Subcutaneous abdominal adipose tissue (tissue), 5 donors: Measurements from ENCODE around the gene BIRC3.

Experiments used
- H3K27ac ChIP-seq: one replicate; pipeline ENCODE4 v1.7.0; 2013; ENCODE audit warnings: low read depth, mild to moderate bottlenecking, inconsistent platforms, low read length, moderate library complexity
- H3K27me3 ChIP-seq, 5 donors: one replicate each; pipeline ENCODE4 v1.7.0; 2013; ENCODE audit warnings: low read length in 5 of 5, inconsistent platforms in 1 of 5; ENCODE audit not compliant: control insufficient read depth in 5 of 5, insufficient read depth in 4 of 5
- H3K36me3 ChIP-seq, 5 donors: one replicate each; pipeline ENCODE4 v1.7.0; 2013; ENCODE audit warnings: low read length in 5 of 5; ENCODE audit not compliant: control insufficient read depth in 5 of 5, insufficient read depth in 5 of 5
- H3K4me1 ChIP-seq, 5 donors: one replicate each; pipeline ENCODE4 v1.7.0; 2013; ENCODE audit warnings: low read length in 5 of 5, mild to moderate bottlenecking in 3 of 5, moderate library complexity in 1 of 5; ENCODE audit not compliant: control insufficient read depth in 5 of 5, insufficient read depth in 5 of 5
- H3K4me3 ChIP-seq, 5 donors: one replicate each; pipeline ENCODE4 v1.7.0; 2013; ENCODE audit warnings: low read length in 5 of 5, low read depth in 1 of 5
- H3K9ac ChIP-seq, 5 donors: one replicate each; pipeline ENCODE4 v1.7.0; 2013; ENCODE audit warnings: low read length in 5 of 5, mild to moderate bottlenecking in 4 of 5, moderate library complexity in 3 of 5
- H3K9me3 ChIP-seq, 5 donors: one replicate each; pipeline ENCODE4 v1.7.0; 2013; ENCODE audit warnings: low read length in 5 of 5; ENCODE audit not compliant: control insufficient read depth in 5 of 5
- donor health status: healthy.
- donor health status: healthy.
- donor health status: healthy.
- donor health status: healthy.
- donor health status: healthy.

The BIRC3 gene

GRCh38 chr11:102279641-102280170 lies 37.6 kb upstream of the BIRC3 start:
- Histone ChIP-seq H3K36me3 (no peaks in the 10 kb centered on the region), H3K9ac (no peak overlapping the region), H3K27me3 (no peaks in the 10 kb centered on the region), H3K4me1 (peaks cover 3 to 23% (median 18%) of the 10 kb centered on the region in 5 donors), H3K9me3 (no peaks in the 10 kb centered on the region), H3K27ac (peak overlapping the region; percentile 34), H3K4me3 (peak overlapping the region; percentile 22 to 64 (median 35))

- no peak overlapping the region for H3K4me3 ChIP-seq
- H3K4me1 ChIP-seq: peaks cover 3 to 21% (median 18%) of the 10 kb centered on the region in 5 donors
- H3K36me3 ChIP-seq: no peaks in the 10 kb centered on the region
- H3K9ac ChIP-seq: no peak overlapping the region
- H3K9me3 ChIP-seq: no peaks in the 10 kb centered on the region
- H3K27me3 ChIP-seq: no peaks in the 10 kb centered on the region
- peak overlapping the region; percentile 14 for H3K27ac ChIP-seq
These were observed 36.9 kb upstream of the BIRC3 start for GRCh38 chr11:102280245-102280833.

GRCh38 chr11:102283116-102283485 lies 34.2 kb upstream of the BIRC3 start:
- Histone ChIP-seq H3K9ac (peak overlapping the region in 1 of 5 donors; percentile 59), H3K4me1 (peaks cover 3 to 13% (median 10%) of the 10 kb centered on the region in 5 donors), H3K27me3 (no peaks in the 10 kb centered on the region), H3K9me3 (no peaks in the 10 kb centered on the region), H3K36me3 (no peaks in the 10 kb centered on the region), H3K4me3 (no peak overlapping the region), H3K27ac (peak overlapping the region; percentile 17)

GRCh38 chr11:102284008-102284407 lies 33.3 kb upstream of the BIRC3 start:
- Histone ChIP-seq H3K4me1 (peaks cover 3 to 16% (median 12%) of the 10 kb centered on the region in 5 donors), H3K27ac (no peak overlapping the region), H3K4me3 (no peak overlapping the region), H3K36me3 (no peaks in the 10 kb centered on the region), H3K9ac (no peak overlapping the region), H3K27me3 (no peaks in the 10 kb centered on the region), H3K9me3 (no peaks in the 10 kb centered on the region)

- no peak overlapping the region for H3K27ac ChIP-seq
- no peak overlapping the region for H3K4me3 ChIP-seq
These were observed 31.0 kb upstream of the BIRC3 start for GRCh38 chr11:102286292-102286691.

GRCh38 chr11:102287964-102288724 lies 29.1 kb upstream of the BIRC3 start:
- H3K36me3 ChIP-seq: no peaks in the 10 kb centered on the region
- no peak overlapping the region for H3K9ac ChIP-seq
- H3K27me3 ChIP-seq: no peaks in the 10 kb centered on the region
- H3K4me1 ChIP-seq: peaks cover 2 to 16% (median 13%) of the 10 kb centered on the region in 5 donors
- peak overlapping the region in 4 of 5 donors; percentile 12 to 43 (median 22) for H3K4me3 ChIP-seq
- no peaks in the 10 kb centered on the region for H3K9me3 ChIP-seq
- no peak overlapping the region for H3K27ac ChIP-seq

More at GRCh38 chr11:102286292-102286691, 31.0 kb upstream of the BIRC3 start:
- Histone ChIP-seq H3K4me1 (peaks cover 3 to 17% (median 13%) of the 10 kb centered on the region in 5 donors), H3K9me3 (no peaks in the 10 kb centered on the region), H3K36me3 (no peaks in the 10 kb centered on the region), H3K9ac (no peak overlapping the region), H3K27me3 (no peaks in the 10 kb centered on the region)

- H3K4me3 ChIP-seq: no peak overlapping the region
- H3K36me3 ChIP-seq: no peaks in the 10 kb centered on the region
- peaks cover under 1 to 14% (median 9%) of the 10 kb centered on the region in 5 donors for H3K4me1 ChIP-seq
- no peak overlapping the region for H3K27ac ChIP-seq
- no peaks in the 10 kb centered on the region for H3K27me3 ChIP-seq
- no peak overlapping the region for H3K9ac ChIP-seq
- no peaks in the 10 kb centered on the region for H3K9me3 ChIP-seq
These were observed 28.6 kb upstream of the BIRC3 start for GRCh38 chr11:102288725-102289083.

GRCh38 chr11:102289592-102289991 lies 27.7 kb upstream of the BIRC3 start:
- H3K9me3 ChIP-seq: no peaks in the 10 kb centered on the region
- no peak overlapping the region for H3K9ac ChIP-seq
- H3K27ac ChIP-seq: peak overlapping the region; percentile 2
- no peaks in the 10 kb centered on the region for H3K36me3 ChIP-seq
- no peaks in the 10 kb centered on the region for H3K27me3 ChIP-seq
- no peak overlapping the region for H3K4me3 ChIP-seq
- H3K4me1 ChIP-seq: peaks cover 0 to 17% (median 9%) of the 10 kb centered on the region in 5 donors

- no peaks in the 10 kb centered on the region for H3K36me3 ChIP-seq
- no peaks in the 10 kb centered on the region for H3K27me3 ChIP-seq
- H3K9me3 ChIP-seq: no peaks in the 10 kb centered on the region
- H3K4me3 ChIP-seq: no peak overlapping the region
- H3K27ac ChIP-seq: no peak overlapping the region
- no peak overlapping the region for H3K9ac ChIP-seq
- peaks cover 0 to 17% (median 9%) of the 10 kb centered on the region in 5 donors for H3K4me1 ChIP-seq
These were observed 25.5 kb upstream of the BIRC3 start for GRCh38 chr11:102291831-102292230.

- Histone ChIP-seq H3K4me3 (no peak overlapping the region), H3K4me1 (peaks cover 0 to 14% (median 9%) of the 10 kb centered on the region in 5 donors)
These were observed 24.4 kb upstream of the BIRC3 start for GRCh38 chr11:102292933-102293332.

More at GRCh38 chr11:102292933-102293332, 24.4 kb upstream of the BIRC3 start:
- Histone ChIP-seq H3K27me3 (no peaks in the 10 kb centered on the region), H3K27ac (no peak overlapping the region), H3K9me3 (no peaks in the 10 kb centered on the region), H3K36me3 (no peaks in the 10 kb centered on the region), H3K9ac (no peak overlapping the region)
